GM12892 (cell line): ENCODE data around the gene KLHL3.
A peak's percentile ranks its signal among the peaks of the same experiment; 100 is the strongest.

Source experiments
- DNase-seq: peaks from one replicate; pipeline ENCODE4 v3.0.0; 2011; ENCODE audit not compliant: insufficient read length
- FAIRE-seq: peaks from 2 replicates; lab custom pipeline; 2011; peaks lifted over from hg19 to GRCh38; lab: Jason Lieb, UNC
- POLR2A ChIP-seq: IDR thresholded peaks from 2 replicates; pipeline ENCODE4 v1.6.1; 2011; ENCODE audit warnings: low read depth, low read length, control low read depth
- POLR2AphosphoS5 ChIP-seq: IDR thresholded peaks from 2 replicates; pipeline ENCODE4 v1.6.1; 2011; ENCODE audit warnings: low read depth, low read length, control low read depth
- TAF1 ChIP-seq: IDR thresholded peaks from 2 replicates; pipeline ENCODE4 v1.6.1; 2011; ENCODE audit warnings: low read depth, mild to moderate bottlenecking, control low read depth, low read length, borderline replicate concordance

KLHL3 gene

DNA sequence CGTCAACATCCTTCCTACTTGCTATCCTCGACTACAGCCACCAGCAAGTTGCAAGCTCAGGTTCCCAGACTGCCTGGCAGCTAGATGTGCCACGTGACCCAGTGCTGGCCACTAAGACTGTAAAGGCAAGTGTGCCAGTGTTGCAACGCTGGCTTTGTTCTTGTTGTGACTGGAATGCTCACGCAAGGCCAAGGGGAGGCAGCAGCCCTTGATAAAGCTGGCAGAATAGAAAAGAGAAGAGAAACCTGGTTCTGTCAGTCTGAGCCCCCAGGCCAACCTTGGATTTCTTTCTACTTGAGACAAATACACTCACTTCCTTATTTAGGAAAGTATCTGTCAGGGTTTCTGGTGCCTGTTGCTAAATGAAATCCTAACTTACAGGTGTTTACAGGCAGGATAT, 113.0 kb downstream of the KLHL3 start:
- DNase-seq (no peak), FAIRE-seq (peak; percentile 21)
- TF ChIP-seq POLR2A = no peak
- no peak for TF ChIP-seq POLR2AphosphoS5
- TF ChIP-seq TAF1 = no peak

DNA sequence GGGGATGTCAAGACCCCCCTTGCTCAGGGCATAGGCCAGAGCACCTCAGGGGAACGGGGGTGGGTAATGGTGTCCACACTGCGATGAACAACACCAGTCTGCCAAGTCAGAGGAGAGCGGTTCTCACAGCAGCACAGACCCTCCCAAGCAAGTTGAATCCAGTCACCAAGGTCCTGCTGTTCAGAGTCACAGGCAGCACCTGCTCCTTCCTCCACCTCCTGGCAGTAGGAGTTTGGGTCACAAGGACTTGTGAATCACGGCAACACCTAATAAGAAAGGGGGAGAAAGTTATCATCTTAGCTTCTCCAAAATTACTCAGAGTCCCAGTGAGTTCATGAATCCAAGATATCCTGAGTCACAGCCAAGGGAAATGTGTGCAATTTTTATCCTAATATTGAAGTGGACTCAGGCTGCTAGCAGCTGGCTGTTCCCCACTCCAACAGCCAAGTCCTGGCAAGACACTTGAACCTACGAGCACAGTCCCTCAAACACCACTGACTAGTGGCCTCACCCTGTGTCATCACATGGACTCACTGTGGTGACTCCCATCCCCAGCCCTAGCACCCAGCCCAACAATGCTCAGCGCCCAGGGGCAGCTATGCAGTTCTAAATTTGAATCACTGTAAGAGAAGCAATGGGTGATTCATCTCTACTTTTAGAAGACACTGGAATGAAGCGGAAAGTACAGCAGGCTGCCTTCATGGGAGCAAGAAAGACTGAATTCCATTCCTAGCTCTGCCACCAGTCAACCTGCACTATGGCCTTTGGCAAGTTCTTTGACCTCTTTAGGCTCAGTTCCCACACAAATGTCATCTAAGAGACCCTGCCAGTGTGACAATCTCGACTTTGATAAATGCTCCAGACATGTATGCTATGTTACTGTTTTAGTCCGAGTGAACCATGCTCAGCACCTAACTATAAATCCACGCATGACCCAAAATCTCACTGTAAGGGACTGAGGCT, 113.7 kb downstream of the KLHL3 start:
- TF ChIP-seq TAF1 = no peak
- no peak for TF ChIP-seq POLR2AphosphoS5
- DNase-seq = no peak
- FAIRE-seq = peak; percentile 54

DNA sequence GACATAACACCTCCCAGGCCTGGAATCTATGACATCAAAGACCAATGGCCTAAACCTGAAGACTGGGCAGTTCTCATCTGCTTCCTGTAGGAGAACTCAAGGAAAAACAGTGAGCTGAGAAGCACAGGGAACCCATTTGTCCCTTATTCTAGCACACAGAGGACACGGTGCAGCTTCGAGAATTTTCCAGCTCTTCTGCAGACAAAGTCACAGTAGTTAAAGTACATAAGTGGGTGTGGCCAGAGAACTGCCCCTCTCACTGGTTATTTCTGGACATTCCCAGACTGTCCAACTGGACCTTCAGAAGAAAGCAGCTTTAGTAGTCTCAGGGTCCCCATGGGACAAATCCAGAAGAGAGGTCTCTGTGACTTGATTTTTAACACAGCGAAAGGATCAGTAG, 114.6 kb downstream of the KLHL3 start:
- FAIRE-seq (no peak), DNase-seq (no peak)
- no peak for TF ChIP-seq POLR2AphosphoS5
- no peak for TF ChIP-seq POLR2A
- no peak for TF ChIP-seq TAF1

DNA sequence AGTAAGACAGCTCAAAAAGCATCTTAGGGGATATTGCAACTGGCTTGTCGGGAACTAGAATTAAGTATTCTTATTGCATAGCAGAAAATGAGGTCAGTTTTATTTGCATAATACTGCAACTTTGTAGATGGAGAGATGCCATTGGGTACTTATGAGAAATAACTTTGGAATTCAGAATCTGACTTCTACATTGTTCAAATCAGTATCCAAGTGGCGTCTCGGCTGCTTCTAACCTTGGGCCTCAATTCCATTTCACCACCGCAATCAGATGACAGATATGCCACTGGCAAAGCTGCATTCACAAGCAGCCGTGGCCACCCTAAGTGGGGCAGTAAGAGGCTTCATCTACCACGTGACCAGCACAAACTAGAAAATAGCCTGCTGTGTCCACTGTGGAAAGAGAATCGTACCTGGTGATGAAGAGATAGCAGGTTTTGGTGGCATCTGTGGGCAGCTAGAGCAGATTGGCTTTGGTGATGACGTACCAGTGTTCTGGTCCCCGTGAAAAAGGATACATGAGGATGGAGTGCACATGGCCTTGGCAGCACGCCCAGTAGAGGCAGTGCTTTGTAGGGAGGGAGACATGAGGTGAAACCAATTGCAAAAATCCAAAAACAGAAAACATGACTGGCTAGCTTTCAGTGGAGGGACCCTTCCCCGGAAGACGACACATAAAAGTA, 116.6 kb downstream of the KLHL3 start:
- no peak for DNase-seq

DNA sequence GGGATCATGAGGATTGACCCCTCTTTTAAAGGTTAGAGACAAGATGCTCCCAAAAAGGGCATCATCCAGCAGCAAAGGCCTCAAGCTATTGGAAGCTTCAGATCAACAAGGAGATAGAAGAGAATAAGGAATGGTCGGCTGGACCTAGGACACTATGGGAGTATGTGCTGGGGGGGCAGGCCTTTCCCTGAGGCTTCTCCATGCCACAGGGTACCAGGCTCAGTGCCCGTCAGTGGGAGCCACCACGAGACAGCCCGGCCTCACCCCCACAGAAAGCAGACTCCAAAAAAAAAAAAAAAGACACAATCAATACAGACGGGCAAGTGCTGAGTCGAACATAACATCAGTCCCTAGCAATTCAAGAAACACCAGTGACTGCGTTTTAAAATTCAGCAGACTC, 117.4 kb downstream of the KLHL3 start:
- TF ChIP-seq POLR2AphosphoS5 = no peak
- TF ChIP-seq POLR2A = no peak
- no peak for TF ChIP-seq TAF1
- no peak for FAIRE-seq
- DNase-seq = no peak

More for the DNA sequence above, 116.6 kb downstream of the KLHL3 start:
- no peak for FAIRE-seq
- TF ChIP-seq POLR2AphosphoS5 = no peak
- no peak for TF ChIP-seq POLR2A
- TF ChIP-seq TAF1 = no peak

DNA sequence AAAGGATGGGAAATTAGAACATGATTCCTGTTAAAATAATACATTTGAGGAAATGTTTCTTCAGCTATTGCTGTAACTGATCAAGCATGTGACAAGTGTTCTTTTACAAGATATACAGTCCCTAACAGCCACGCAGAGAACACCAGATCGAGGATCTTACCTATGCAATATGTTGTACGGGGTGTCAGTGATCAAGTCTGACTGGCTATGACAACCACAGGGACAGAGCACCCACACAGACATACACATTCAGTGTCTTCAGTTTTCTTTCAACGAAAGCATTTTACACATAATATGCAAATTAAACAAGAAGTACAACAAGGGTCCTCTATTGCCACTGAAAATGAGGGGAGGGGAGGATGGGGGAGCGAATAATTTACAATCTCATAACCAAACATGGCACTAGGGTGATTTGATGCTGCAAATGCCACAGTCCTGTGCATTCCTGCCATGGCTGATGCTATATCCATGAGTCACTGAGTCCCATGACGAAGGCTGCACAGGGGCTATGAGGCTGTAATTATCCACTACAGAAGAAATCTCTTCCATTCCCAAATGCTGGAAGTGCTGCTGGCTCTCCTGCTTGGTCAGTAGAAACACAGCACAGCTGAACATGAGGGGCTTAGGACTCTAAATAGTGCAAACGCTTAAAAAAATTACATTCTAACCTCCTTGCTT, 118.2 kb downstream of the KLHL3 start:
- no peak for FAIRE-seq
- DNase-seq = no peak
- no peak for TF ChIP-seq TAF1
- no peak for TF ChIP-seq POLR2AphosphoS5
- TF ChIP-seq POLR2A = no peak

DNA sequence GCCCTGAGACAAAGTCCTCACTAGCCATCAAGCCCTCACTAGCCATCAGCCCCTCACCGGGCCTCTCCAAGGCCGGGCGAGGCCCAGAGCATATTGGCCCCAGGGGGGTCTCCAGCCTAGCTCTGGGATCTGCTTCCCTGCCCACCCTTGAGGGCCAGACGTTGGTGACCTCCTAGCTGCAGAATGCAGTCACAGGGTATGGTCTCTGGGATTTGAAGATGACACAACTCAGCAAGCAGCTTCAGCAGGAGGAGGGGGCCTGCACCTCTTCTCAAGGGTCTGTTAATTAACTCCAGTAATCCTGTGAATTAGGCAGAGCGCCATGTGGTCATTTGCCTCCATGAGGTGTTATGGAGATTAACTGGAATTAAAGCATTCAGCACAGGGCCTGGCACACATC, 119.8 kb downstream of the KLHL3 start:
- TF ChIP-seq TAF1 (no peak), POLR2AphosphoS5 (no peak), POLR2A (no peak)
- FAIRE-seq = no peak
- no peak for DNase-seq

DNA sequence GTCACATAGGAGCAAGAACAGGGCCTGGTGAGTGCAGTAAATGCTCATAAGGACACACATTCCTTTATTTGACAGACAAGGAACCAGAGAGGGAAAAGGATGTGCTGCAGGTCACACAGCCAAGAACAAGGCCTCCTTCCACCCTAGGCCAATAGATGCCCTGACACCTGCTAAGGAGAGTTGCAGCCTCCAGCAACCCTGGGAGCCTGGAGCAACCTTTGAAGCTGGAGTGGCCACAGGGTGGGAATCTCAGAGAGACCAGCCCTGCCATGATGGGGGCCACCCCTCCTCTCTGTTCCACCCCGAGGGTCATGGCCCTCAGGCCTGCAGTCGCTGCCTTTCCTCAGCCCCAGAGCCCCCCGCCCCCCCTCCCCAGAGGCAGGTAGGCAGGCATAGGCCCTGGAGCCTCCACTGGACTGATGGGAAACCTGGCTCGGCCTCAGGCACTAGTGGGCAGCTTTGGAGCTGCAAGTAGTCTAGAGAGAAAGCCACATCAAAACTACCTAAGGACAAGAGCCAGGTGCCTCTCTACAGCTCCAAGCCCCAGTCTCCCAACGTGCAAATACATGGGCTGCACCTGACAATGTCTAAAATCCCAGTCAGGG, 120.6 kb downstream of the KLHL3 start:
- DNase-seq (no peak), FAIRE-seq (no peak)
- no peak for TF ChIP-seq TAF1
- TF ChIP-seq POLR2AphosphoS5 = no peak
- no peak for TF ChIP-seq POLR2A

DNA sequence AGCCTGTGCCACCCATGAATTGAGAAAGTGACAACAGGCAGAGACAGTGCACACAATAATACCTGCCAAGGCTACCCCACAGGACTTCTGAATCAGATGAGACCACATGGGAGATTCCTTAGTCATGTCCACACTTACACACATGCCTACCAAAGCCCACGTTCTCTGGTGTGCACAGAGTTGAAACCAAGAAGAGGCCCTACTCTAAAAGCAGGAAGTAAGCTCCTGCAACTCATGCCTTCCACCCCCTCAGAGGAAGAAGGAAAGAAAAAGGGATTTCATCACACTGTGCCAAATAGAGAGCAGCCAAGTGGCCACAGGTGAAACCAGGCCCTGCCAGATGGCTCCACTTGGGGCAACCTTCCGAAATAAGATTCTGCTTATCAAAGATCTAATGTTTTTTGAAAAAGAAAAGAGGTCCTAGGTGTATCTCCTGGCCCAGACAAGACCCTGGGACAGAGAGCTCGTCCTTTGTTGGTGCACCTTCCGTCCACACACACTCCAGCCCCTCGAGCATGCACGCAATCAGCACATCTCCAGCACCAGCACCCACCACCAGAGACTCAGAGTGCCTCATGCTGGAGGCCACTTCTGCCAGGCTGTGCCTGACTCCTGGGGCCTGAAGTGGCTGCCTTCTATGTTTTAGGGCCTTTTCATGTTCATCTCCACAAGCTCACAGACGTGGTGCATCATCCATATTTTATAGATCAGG, 122.2 kb downstream of the KLHL3 start:
- no peak for FAIRE-seq
- no peak for TF ChIP-seq TAF1
- no peak for TF ChIP-seq POLR2AphosphoS5
- TF ChIP-seq POLR2A = no peak
- no peak for DNase-seq

DNA sequence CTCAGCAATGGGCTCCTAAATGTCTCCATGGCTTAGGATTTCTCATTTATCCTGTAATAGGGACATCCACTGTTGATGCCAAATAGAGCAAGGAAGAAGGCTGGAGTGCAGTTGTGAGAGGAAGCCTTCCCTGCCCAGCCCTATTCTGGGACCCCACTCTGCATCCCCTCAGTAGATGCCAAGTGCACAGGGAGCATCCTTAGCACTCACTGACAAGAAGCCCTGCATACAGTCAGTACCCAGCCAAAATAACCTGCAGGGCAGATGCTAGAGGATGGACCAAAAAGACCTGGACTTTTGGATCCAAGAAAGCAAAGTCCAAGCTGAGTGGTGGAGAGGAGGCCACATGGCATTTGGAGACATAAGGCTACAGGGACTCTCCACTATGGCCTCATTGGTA, 123.3 kb downstream of the KLHL3 start:
- no peak for DNase-seq
- FAIRE-seq = no peak
- TF ChIP-seq POLR2AphosphoS5 (no peak), TAF1 (no peak), POLR2A (no peak)
